ENCODE data around the gene LBHD2. TPM values are rescaled to one million over a fixed set of nuclear protein-coding genes. Genes with fewer than 3 reads are reported as not detected.

LBHD2 gene
- total and polyA plus RNA-seq, 2 of the 8 experiments (the other 6 are each of a cell fraction or from before 2014, with no cell fraction given): not detected

- Histone ChIP-seq H2AK5ac (ENCODE audit: low read depth, low read length) (no peak overlapping the region; the same call in 1 of the 2 replicates), H4K20me1 (replicated peaks in 1 of 2; ENCODE audit: control insufficient read depth in 1 of 2, insufficient read depth in 2 of 2, low read length in 2 of 2) (peaks cover 7 to 11% of the 10 kb centered on the region in 2 experiments), H3K23me2 (ENCODE audit: low read depth, low read length) (peaks cover 12% of the 10 kb centered on the region), H4K91ac (replicated peaks; ENCODE audit: insufficient read length, low read length) (no peak overlapping the region), H3K4me3 (ENCODE audit: extremely low read depth in 1 of 4, insufficient read depth in 2 of 4, low read depth in 3 of 4, low read length in 4 of 4) (no peak overlapping the region), H2BK120ac (replicated peaks; ENCODE audit: low read depth, low read length) (no peak overlapping the region), H3K79me2 (ENCODE audit: control insufficient read depth in 1 of 2, insufficient read depth in 2 of 2, low read length in 2 of 2) (peaks cover 16 to 18% of the 10 kb centered on the region in 2 experiments), H3K79me1 (ENCODE audit: low read depth, low read length) (no peaks in the 10 kb centered on the region; the same call in 1 of the 2 replicates), H2BK5ac (ENCODE audit: low read depth, low read length) (no peak overlapping the region), H3K36me3 (ENCODE audit: control insufficient read depth in 2 of 4, insufficient read depth in 4 of 4, low read length in 3 of 4) (no peaks in the 10 kb centered on the region), H4K5ac (ENCODE audit: insufficient read length, low read depth, low read length) (no peak overlapping the region), H2BK12ac (ENCODE audit: low read depth, low read length) (no peak overlapping the region), H3K9me3 (ENCODE audit: insufficient read depth in 2 of 2, low read depth in 1 of 2, low read length in 1 of 2) (no peaks in the 10 kb centered on the region), H2BK15ac (ENCODE audit: low read length) (no peak overlapping the region), H3K14ac (ENCODE audit: insufficient read length) (no peak overlapping the region), H3K27ac (ENCODE audit: low read depth, low read length) (no peak overlapping the region), H3K4me1 (replicated peaks in 1 of 4; ENCODE audit: control insufficient read depth in 3 of 4, insufficient read depth in 4 of 4, low read length in 3 of 4) (peaks cover 0 to 7% (median 0%) of the 10 kb centered on the region in 4 experiments; a peak in 5 of 7 replicates), H3K9ac (replicated peaks in 1 of 4; ENCODE audit: extremely low read depth in 1 of 4, low read depth in 3 of 4, low read length in 3 of 4) (no peak overlapping the region; a peak in 1 of 7 replicates), H3K27me3 (replicated peaks in 1 of 4; ENCODE audit: control insufficient read depth in 3 of 4, extremely low read depth in 1 of 4, insufficient read depth in 3 of 4, low read length in 3 of 4) (no peaks in the 10 kb centered on the region), H4K8ac (ENCODE audit: extremely low read depth, insufficient read depth, low read length) (no peak overlapping the region), H3K4me2 (ENCODE audit: insufficient read depth in 1 of 2, low read depth in 2 of 2, low read length in 2 of 2) (peak overlapping the region in 1 of 2 experiments; percentile 10; a peak in 1 of 4 replicates), H3K56ac (replicated peaks; ENCODE audit: insufficient read length, low read depth, low read length) (no peak overlapping the region), H3K23ac (ENCODE audit: insufficient read length) (no peak overlapping the region), H3K4ac (replicated peaks; ENCODE audit: insufficient read length, low read depth, low read length) (no peak overlapping the region), H3K18ac (ENCODE audit: extremely low read depth, low read length) (no peak overlapping the region), H2AFZ (ENCODE audit: low read length) (no peak overlapping the region), H2BK20ac (ENCODE audit: low read length) (no peak overlapping the region)
- CTCF ChIA-PET (ENCODE audit: partially characterized antibody): interaction anchor here (1.0 to 2.0 kb wide), 5 partner anchors 10 to 38 kb away, joined by 3 to 9 read pairs (median 4); no protein-coding TSS in a partner anchor
- whole genome bisulfite sequencing, 2 experiments (ENCODE audit: extremely low coverage in 1 of 2, insufficient coverage in 1 of 2, insufficient read length in 1 of 2, insufficient replicate concordance in 2 of 2, low coverage in 1 of 2, low lambda C conversion rate in 2 of 2, missing lambda C conversion rate in 1 of 2): 89% methylated on average over 5 of the region's 5 CpGs; no CpG with 5 or more reads in 1 of the 2 experiments
- TF ChIP-seq FOSL1 (IDR thresholded peaks at IDR 0.05; ENCODE audit: insufficient read depth, low read depth, low read length) (no peak), SIX5 (IDR thresholded peaks at IDR 0.05; ENCODE audit: low read depth, low read length) (no peak)
- POLR2A ChIA-PET (ENCODE audit: partially characterized antibody): no interaction called here
- DNase-seq (ENCODE audit: low read depth in 1 of 2, low spot score in 2 of 2): no peak
- no peak for FAIRE-seq
Measured at GRCh38 chr14:103059556-103059955, 24.5 kb upstream of the LBHD2 start.
